Nephron (organoid): ENCODE data around the gene EBF4.

ENCODE experiments used
- H3K27ac Mint-ChIP-seq, 3 experiments: 2 replicates each; pipeline ENCODE4 v1.8.0; 2020; ENCODE audit warnings: mixed read lengths in 3 of 3, mild to moderate bottlenecking in 2 of 3, moderate library complexity in 1 of 3
- H3K27me3 Mint-ChIP-seq: 2 replicates; pipeline ENCODE4 v1.8.0; 2021; ENCODE audit warnings: low read depth, mild to moderate bottlenecking, moderate library complexity, mixed read lengths
- H3K36me3 Mint-ChIP-seq: 2 replicates; pipeline ENCODE4 v1.8.0; 2020; ENCODE audit warnings: low read depth, mixed read lengths
- H3K4me1 Mint-ChIP-seq: 2 replicates; pipeline ENCODE4 v1.8.0; 2020; ENCODE audit warnings: mixed read lengths
- H3K4me3 Mint-ChIP-seq, 3 experiments: 2 replicates each; pipeline ENCODE4 v1.8.0; 2020; ENCODE audit warnings: mild to moderate bottlenecking in 3 of 3, mixed read lengths in 3 of 3, moderate library complexity in 2 of 3
- H3K9me3 Mint-ChIP-seq: 2 replicates; pipeline ENCODE4 v1.8.0; 2020; ENCODE audit warnings: mixed read lengths
- CTCF ChIP-seq, 3 experiments: fragments of 200-600 bp; sonication (generic); IDR thresholded peaks; one replicate each; pipeline ENCODE4 v1.5.0; 2021; ENCODE audit warnings: antibody characterized with exemption in 3 of 3; ENCODE audit not compliant: unreplicated experiment in 3 of 3

EBF4 gene

GRCh38 chr20:2657241-2657640 lies 35.3 kb upstream of the EBF4 start:
- Mint-ChIP-seq H3K9me3 (no peaks in the 10 kb centered on the region), H3K27ac (no peak overlapping the region), H3K36me3 (peaks cover 85% of the 10 kb centered on the region), H3K4me1 (peaks cover 18% of the 10 kb centered on the region), H3K4me3 (peak overlapping the region in 2 of 3 experiments; percentile 55 to 67), H3K27me3 (no peaks in the 10 kb centered on the region)
- no peak for TF ChIP-seq CTCF (IDR thresholded peaks at IDR 0.05; ENCODE audit: unreplicated experiment in 3 of 3)

- no peaks in the 10 kb centered on the region for H3K9me3 Mint-ChIP-seq
Observed at GRCh38 chr20:2657674-2658073, 34.9 kb upstream of the EBF4 start.

GRCh38 chr20:2658414-2659354 lies 33.9 kb upstream of the EBF4 start:
- no peaks in the 10 kb centered on the region for H3K9me3 Mint-ChIP-seq
- no peak for TF ChIP-seq CTCF (IDR thresholded peaks at IDR 0.05; ENCODE audit: unreplicated experiment in 3 of 3)
- H3K4me3 Mint-ChIP-seq: peak overlapping the region; percentile 30 to 71 (median 58)
- peaks cover 84% of the 10 kb centered on the region for H3K36me3 Mint-ChIP-seq
- no peak overlapping the region for H3K27ac Mint-ChIP-seq
- H3K4me1 Mint-ChIP-seq: peaks cover 21% of the 10 kb centered on the region
- H3K27me3 Mint-ChIP-seq: no peaks in the 10 kb centered on the region

More at GRCh38 chr20:2657674-2658073, 34.9 kb upstream of the EBF4 start:
- Mint-ChIP-seq H3K27me3 (no peaks in the 10 kb centered on the region), H3K4me3 (peak overlapping the region in 1 of 3 experiments; percentile 67), H3K4me1 (peaks cover 21% of the 10 kb centered on the region), H3K27ac (no peak overlapping the region), H3K36me3 (peaks cover 87% of the 10 kb centered on the region)
- no peak for TF ChIP-seq CTCF (IDR thresholded peaks at IDR 0.05; ENCODE audit: unreplicated experiment in 3 of 3)

GRCh38 chr20:2659547-2659946 lies 33.0 kb upstream of the EBF4 start:
- TF ChIP-seq CTCF (IDR thresholded peaks at IDR 0.05; ENCODE audit: unreplicated experiment in 3 of 3): no peak
- H3K27me3 Mint-ChIP-seq: no peaks in the 10 kb centered on the region

GRCh38 chr20:2663364-2663886 lies 29.2 kb upstream of the EBF4 start:
- TF ChIP-seq CTCF (IDR thresholded peaks at IDR 0.05; ENCODE audit: unreplicated experiment in 3 of 3): no peak
- Mint-ChIP-seq H3K36me3 (peaks cover 38% of the 10 kb centered on the region), H3K4me3 (peak overlapping the region; percentile 85 to 92 (median 88)), H3K27me3 (peaks cover 3% of the 10 kb centered on the region), H3K9me3 (no peaks in the 10 kb centered on the region), H3K27ac (peak overlapping the region in 2 of 3 experiments; percentile 39 to 77), H3K4me1 (peaks cover 14% of the 10 kb centered on the region)

More at GRCh38 chr20:2659547-2659946, 33.0 kb upstream of the EBF4 start:
- Mint-ChIP-seq H3K4me3 (peak overlapping the region in 2 of 3 experiments; percentile 28 to 40), H3K36me3 (peaks cover 75% of the 10 kb centered on the region), H3K27ac (no peak overlapping the region), H3K9me3 (no peaks in the 10 kb centered on the region), H3K4me1 (peaks cover 20% of the 10 kb centered on the region)
